GM19452 (cell line): ENCODE measurements around the gene CCDC148.
A peak's percentile ranks its signal among the peaks of the same experiment; 100 is the strongest.

ENCODE experiments used
- ATAC-seq: cut with Tn5 transposase; IDR thresholded peaks from one replicate; pipeline ENCODE4 v1.9.1; 2021; ENCODE audit not compliant: unreplicated experiment

Gene CCDC148

GRCh38 chr2:158131483-158131912 lies 325.1 kb downstream of the CCDC148 start:
- ATAC-seq: no peak

- peak; percentile 60 for ATAC-seq
These were observed 325.6 kb downstream of the CCDC148 start for GRCh38 chr2:158130832-158131473.

GRCh38 chr2:158129037-158129436 lies 327.5 kb downstream of the CCDC148 start:
- ATAC-seq: no peak

- no peak for ATAC-seq
These were observed 328.2 kb downstream of the CCDC148 start for GRCh38 chr2:158128168-158128973.

- no peak for ATAC-seq
These were observed 329.2 kb downstream of the CCDC148 start for GRCh38 chr2:158127380-158127804.

GRCh38 chr2:158125756-158126498 lies 330.6 kb downstream of the CCDC148 start:
- no peak for ATAC-seq

- no peak for ATAC-seq
These were observed 331.7 kb downstream of the CCDC148 start for GRCh38 chr2:158124896-158125295.
